SU-DHL-6 (cell line): ENCODE data around the gene MLN.

ENCODE experiments used
- CTCF ChIP-seq: fragments of 200-600 bp; sonication (generic); IDR thresholded peaks from one replicate; pipeline ENCODE4 v1.5.1; 2017; ENCODE audit warnings: antibody characterized with exemption, mild to moderate bottlenecking, low read length, moderate library complexity; ENCODE audit not compliant: insufficient read depth, poor library complexity, severe bottlenecking
- EZH2phosphoT487 ChIP-seq: fragments of 200-600 bp; sonication (generic), shearing (Covaris generic); conservative IDR thresholded peaks from 2 replicates; pipeline ENCODE4 v1.6.1; 2018; ENCODE audit warnings: mild to moderate bottlenecking, antibody characterized with exemption, low read length, moderate library complexity, mixed read lengths

DNA sequence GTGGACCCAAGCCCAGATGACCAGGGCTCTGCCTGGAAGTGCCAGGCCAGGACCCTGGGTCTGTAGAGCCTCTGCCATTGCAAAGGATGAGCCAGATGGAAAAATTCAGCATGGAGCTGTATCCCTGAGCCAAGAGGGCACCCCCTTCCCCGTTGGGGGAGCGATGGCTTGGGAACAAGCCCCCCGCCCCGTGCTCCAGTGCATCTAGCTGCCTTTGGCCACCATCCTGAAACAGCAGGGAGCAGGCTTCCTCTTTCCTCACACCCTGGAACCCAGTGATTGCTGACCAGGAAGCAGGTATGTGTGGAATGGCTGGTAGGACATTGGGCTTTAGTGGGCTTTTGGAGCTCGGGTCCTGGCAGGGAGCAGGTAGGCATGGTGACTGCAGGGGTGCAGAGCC, 2.2 kb downstream of the MLN start:
- TF ChIP-seq CTCF (no peak), EZH2phosphoT487 (no peak)
